C4-2B (cell line): Measurements from ENCODE around the gene TMEM45B.

Experiments
- CTCF ChIP-seq: fragments of 450-650 bp; conservative IDR thresholded peaks from 2 replicates; pipeline ENCODE4 v1.5.1; 2017; ENCODE audit warnings: mild to moderate bottlenecking
- ZFX ChIP-seq: fragments of 450-650 bp; IDR thresholded peaks from 2 replicates; pipeline ENCODE4 v1.6.1; 2017

GRCh38 chr11:129828301-129828836, 12.7 kb downstream of the TMEM45B start:
- TF ChIP-seq CTCF (no peak), ZFX (no peak)
